Activated effector memory CD4-positive, alpha-beta T cell treated with anti-CD3 and anti-CD28 coated beads, Interleukin-2, amount 50 U/mL, for 16 hours (primary cell): ENCODE data around the gene TICAM1.
"Not testable (repeated sequence)": the region's sequence is repeated elsewhere in the genome, so short reads cannot be mapped to it uniquely, and the experiment has no call there.

ENCODE experiments used
- DNase-seq: peaks from one replicate; pipeline ENCODE4 v3.0.0-alpha.2; 2020

TICAM1 gene

DNA sequence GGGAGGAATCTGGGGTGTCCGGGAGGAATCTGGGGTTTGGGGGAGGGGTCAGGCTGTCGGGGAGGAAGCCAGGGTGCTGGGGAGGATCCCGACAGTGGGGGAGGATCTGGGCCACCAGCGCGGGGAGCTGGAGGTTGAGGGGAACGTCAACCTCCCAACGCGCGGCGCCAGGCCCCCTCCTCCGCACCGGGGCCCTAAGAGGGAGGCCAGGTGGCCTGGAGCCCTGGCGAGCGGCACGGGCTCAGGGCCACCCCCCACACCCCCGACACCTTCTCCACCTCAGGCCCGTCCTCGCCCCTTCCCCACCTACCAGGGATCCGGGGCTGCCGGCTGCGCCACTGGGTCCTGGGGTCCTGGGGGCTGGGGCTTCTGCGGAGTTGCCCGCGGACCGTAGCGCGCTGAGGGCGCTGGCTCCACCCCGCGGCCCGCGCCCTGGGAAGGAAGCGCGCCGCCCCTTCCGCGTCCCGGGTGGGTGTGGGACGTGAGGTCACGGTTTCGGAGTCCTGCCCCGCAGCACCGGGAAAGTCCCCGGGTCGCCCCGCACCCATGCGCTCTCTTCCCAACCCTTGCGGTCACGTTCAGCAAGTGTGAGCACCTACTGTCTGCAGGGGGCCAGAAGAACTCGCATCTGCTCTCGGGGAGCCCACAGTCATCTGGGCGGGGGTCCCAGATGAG, at the start of gene TICAM1:
Gene TICAM1 (minus strand): TSS at position 409 of the 675 bp plus-strand sequence. CDS start 13,335 bp downstream, outside the sequence.
- peak; percentile 94 for DNase-seq

DNA sequence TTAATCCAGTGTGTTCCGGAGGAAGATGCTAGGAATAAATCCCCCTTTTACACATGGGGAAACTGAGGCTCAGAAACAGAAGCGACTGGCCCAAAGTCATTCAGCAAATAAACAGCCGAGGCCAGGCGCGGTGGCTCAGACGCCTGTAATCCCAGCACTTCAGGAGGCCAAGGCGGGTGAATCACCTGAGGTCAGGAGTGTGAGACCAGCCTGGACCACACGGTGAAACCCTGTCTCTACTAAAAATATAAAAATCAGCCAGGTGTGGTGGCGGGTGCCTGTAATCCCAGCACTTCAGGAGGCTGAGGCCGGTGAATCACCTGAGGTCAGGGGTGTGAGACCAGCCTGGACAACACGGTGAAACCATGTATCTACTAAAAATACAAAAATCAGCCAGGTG, 47.5 kb upstream of the TICAM1 start:
- no peak for DNase-seq

DNA sequence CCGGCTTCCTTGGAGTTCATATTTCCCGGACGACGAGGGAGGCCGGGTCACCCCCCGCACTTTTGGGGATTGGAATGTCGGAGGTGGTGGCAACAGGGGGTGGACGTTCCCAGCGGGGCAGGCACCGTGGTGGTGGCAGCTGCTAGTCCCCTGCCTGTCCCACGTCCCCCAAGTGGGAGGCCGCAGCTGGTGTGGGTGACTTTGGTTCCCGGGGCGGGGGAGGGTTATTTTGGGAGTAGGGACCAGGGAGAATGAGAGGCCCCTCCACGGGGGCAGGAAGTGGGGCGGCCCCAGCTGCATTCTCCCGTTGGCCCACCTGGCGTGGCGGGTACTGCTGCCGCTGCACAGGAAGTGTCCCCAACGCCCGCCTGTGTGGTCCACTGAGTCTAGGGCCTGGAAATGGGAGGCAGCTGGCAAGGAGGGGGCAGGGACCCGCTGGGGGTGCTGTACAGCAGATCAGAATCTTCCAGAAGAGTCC, 47.0 kb upstream of the TICAM1 start:
- DNase-seq, result no peak

DNA sequence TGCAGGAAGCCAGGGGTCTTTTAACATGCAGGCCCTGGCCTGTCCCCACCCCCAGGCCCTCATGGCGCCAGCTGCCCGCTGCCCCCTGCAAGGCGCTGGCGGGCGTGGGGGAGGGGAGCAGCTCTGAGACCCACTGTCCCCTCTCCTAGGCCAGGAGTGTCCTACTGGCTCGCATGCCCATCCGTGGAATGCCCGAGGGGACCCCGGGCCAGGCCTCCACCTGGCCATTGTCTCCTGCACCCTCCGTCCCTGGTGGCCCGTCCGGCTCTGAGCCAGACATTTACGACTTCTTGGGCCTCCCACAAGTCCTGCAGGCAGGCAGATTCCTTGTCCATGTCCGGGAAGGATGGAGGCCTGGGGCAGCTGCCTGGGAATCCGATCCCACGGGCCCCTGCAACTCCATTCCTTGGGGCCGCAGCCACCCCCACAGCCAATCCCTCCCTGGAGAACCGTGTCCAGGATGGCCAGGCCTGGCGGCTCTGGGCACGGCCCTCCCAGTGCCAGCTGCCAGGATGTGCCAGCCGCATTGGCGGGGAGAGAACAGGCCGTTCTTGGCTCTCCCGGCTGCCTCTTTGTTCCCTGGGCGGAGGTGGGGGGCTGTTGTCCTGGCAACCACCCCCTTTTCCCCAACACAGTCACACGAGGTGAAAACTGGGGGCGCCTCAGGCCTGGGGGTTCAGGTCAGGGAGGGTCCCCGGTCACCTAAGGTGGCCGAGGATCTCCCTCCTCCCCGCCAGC, 46.4 kb upstream of the TICAM1 start:
- DNase-seq, result no peak

DNA sequence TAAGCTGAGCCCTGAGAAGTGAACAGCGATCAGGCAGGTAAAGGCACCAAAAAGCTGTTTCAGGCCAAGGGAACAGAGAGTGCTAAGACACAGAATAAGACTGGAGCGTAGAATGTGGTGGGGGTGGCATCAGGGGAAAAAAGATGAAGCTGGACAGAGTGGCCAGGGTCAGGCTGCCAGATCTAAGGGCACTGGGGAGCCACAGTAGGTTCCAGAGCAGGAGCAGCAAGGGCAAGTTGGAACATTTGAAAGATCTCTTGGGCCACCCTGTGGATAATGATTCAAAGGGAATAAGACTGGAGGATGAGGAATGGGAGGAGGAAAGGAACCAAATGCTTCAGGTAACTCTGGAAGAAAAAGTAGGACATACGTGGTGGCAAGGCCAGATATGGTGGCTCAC, 42.4 kb upstream of the TICAM1 start:
- no peak for DNase-seq

DNA sequence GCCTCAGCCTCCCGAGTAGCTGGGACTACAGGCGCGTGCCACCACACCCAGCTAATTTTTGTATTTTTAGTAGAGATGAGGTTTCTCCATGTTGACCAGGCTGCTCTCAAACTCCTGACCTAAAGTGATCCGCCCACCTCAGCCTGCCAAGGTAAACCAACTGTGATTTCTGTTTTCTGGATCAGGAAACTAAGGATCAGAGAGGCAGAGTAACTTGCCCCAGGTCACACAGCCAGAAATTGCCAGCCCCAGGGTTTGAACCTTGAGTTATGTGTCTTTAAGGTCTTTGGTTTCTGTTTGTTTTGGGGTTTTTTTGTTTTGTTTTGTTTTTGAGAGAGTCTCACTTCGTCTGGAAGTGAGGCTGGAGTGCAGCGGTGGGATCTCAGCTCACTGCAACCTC, 40.2 kb upstream of the TICAM1 start:
- no peak for DNase-seq

DNA sequence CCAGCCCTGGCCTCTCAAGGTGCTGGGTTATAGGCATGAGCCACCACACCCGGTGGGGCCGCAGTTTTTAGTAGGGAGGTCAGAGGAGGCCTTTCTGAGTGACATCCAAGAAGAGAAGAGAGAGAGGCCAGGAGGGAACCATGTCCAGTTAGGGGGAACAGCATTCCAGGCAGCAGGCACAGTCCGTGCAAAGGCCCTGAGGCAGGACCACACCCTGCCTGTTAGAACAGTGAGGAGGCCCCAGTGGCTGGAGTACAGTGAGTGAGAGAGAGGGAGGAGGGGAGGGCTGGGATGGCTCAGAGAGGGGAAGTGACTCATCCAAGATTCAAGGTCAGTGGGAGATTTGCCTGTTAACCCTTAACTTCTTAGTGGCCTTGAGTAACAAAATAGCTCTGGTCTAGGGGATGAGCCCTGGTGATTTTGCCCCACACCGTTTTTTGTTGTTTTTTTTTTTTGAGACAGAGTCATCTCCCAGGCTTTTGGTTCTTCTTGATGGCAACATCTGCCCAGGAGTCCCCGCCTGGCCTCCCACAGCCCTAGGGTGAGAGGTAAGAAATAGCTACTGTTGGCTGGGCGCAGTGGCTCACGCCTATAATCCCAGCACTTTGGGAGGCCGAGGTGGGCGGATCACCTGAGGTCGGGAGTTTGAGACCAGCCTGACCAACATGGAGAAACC, 38.7 kb upstream of the TICAM1 start:
- DNase-seq, result no peak

DNA sequence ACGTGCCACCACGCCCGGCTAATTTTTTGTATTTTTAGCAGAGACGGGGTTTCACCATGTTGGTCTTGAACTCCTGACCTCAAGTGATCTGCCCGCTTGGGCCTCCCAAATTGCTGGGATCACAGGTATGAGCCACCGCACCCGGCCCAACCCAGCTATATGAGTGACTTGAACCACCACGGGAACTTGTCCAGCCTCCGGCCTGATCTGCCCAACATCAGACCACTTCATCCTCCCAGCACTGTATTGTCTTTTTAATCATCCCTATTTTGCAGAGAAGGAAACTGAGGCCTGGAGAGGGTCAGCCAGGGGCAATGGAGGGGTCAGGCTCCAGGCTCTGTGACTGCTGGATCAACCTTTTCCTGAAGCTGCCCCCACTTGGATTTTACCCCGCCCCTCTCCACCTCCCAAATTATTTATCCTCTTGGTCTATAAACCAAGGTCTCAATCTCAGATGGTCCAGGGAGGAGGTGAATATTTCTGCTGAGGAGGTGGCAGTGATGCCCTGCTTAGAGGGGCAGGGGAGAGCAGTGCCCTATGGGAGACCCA, 36.8 kb upstream of the TICAM1 start:
- no peak for DNase-seq

DNA sequence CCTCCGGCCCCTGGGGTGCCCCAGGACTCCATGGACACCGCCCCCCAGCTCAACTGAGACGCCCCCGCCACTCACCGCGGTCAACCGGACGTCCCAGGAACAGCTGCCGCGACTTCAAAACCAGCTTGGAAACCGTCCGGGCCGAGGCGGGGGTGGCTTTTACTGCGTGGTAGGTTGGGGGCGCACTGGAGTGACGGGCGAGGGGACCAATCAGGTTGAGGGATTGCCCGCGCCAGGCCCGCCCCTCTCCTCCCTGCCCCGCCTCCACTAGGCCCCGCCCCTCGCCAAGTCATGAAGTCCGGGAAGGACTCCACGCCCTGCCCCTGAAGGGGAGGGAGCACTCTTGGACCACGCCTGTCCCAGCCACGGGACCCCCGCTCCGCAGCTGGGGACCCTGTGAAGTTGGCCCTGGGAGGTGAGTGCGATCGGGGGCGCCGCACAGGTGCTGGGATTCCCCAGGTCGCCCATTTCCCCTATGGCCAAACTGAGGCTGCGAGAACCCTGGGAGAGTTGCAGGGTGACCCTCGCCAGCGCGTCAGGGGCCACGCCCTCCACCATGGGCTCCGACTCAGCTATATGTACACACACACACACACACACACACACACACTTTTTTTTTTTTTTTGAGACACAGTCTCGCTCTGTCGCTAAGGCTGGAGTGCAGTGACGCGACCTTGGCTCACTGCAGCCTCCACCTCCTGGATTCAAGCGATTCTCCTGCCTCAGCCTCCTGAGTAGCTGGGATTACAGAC, 36.2 kb upstream of the TICAM1 start, which contains the start of gene PLIN3:
Gene PLIN3 (minus strand): TSS at position 134 of the 752 bp plus-strand sequence. CDS start 6,273 bp downstream, outside the sequence.
- peak; percentile 95 for DNase-seq

DNA sequence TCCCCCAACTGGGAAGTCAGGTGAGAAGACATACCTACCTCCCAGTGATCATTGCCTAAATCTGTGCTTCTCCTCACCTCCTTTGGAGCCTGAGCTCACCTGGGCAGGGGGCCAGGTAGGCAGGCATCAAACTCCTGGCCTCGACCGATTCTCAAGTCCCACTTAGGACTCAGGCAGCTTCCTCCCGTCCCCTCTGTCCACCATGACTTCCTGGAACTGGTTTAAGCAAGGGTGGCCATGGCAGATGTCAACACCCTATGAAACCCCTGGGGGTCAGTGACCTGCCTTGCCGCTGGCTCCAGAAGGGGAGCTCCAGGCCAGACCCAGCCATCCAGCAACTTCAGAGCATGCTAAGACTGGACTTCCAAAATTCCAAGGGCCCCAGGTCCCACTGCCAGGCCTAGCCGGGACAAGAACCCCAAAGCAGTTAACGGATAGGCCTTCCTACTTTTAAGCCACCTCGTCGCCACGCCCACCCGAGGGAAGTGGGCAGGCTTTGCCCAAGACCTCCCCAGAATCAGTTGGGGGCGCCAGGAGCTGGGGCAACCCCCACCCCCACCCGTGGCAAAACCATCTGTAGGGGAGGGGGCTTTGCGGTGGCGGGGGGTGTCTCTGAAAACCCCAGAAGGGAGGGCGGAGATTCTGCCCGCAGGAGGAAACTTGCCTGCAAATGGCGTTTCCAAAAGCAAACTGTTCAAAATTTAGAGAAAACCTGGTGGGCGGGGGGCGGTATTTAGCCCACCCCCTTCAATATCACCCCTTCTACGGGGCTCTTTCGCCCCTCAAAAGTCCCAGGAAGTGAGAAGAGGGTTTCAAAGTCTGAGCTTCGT, 35.3 kb upstream of the TICAM1 start:
- DNase-seq, result peak; percentile 82

DNA sequence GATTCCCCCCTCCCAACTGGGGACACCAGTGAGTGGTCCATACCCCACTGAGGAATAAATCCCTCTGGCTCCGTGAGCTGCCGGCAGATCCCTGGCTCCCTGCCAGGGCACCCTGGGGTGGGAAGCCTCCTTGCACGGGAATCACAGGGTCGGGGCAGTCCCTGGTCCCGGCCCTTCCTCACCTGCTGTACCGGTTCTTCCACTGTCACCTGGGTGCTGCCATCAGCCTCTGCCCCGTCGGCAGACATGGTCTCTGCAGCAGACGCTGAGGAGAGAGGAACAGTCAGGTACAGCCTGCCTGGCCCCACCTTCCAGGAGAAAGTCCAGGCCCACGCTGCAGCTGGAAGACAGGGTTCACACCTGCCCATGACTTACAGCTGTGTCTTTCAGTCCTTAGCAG, 29.6 kb upstream of the TICAM1 start:
- DNase-seq, result no peak

DNA sequence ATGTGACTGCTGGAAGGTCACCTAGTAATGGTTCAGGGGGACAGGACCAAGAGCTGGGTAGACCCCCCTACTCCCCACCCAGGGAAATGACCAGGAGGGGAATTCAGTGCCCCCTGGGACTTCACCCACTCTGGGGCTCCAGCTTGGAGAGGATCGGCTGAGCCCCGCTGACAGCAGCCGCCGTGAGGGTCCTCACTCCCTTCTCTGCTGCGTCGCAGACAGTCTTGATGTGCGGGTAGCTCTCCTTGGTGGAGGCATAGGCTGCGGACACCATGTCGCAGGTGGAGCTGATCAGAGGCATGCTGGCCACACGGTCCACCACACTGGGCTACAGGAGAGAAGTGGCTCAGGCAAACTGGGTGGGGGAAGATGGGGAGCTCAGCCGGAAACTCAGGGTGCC, 28.2 kb upstream of the TICAM1 start:
- no peak for DNase-seq

DNA sequence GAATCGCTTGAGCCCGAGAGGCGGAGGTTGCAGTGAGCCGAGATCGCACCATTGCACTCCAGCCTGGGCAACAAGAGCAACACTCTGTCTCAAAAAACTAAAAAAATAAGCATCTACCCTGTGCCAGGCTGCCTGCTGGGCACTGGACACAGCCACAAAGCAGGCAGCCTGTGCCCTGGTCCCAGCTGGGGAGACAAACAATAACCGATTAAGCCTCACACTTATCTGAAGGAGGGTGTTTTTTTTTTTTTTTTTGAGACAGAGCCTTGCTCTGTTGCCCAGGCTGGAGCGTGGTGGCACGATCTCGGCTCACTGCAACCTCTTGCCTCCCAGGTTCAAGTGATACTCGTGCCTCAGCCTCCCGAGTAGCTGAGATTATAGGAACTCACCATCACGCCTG, 25.0 kb upstream of the TICAM1 start:
- DNase-seq, result not testable (repeated sequence)

DNA sequence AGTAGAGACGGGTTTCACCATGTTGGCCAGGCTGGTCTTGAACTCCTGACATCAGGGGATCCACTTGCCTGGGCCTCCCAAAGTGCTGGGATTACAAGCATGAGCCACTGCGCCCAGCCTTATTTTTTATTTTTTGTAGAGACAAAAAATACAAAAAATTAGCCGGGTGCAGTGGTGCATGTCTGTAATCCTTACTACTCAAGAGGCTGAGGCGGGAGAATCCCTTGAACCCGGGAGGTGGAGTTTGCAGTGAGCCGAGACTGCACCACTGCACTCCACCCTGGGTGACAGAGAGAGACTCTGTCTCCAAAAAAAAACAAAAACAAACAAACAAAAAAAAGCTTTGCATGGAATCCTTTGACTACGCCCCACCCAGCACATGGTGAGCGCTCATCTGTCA, 22.0 kb upstream of the TICAM1 start:
- not testable (repeated sequence) for DNase-seq

DNA sequence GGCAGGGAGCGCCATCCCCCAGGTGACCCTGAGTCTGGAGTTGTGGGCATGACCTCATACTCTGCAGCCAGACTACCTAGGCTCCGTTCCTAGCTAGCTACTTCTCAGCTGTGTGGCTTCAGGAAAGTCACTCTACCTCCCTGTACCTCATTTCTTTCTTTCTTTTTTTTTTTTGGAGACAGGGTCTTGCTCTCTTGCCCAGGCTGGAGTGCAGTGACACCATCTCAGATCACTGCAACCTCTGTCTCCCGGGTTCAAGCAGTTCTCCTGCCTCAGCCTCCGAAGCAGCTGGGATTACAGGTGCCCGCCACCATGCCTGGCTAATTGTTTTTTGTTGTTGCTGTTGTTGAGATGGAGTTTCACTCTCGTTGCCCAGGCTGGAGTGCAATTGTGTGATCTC, 21.0 kb upstream of the TICAM1 start:
- DNase-seq, result no peak

DNA sequence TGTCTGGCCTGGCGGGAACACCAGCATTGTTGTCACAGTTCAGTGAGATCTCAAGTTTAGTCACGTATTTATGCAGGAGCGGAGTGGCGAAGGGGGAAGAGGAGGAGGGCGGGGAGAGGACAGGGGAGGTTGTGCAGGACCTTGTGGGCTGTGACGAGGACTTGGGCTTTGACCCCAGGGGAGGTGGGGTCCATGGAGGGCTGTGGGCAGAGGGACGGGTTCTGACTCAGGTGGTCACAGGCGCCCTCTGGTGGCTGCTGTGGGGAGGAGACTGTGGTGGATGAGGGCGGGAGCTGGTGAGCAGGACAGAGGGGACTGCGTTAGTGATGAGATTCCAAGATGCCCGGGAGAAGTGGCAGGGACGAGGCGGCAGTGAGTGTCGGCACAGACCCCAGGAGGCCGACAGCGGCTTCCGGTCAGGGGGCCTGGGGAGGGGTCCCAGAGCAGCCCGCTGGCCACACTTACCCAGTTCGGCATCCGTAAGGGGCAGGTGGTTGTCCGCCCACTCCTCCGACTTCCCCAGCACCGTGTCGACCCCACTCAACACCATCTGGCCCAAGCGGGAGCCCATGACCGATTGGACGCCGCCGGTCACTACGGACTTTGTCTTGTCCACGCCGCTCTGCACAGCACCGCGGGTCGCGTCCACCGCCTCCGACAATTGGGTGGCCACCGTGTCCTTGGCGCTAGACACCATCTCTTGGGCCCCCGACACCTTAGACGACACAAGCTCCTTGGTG, 20.2 kb upstream of the TICAM1 start:
- DNase-seq, result peak; percentile 91

DNA sequence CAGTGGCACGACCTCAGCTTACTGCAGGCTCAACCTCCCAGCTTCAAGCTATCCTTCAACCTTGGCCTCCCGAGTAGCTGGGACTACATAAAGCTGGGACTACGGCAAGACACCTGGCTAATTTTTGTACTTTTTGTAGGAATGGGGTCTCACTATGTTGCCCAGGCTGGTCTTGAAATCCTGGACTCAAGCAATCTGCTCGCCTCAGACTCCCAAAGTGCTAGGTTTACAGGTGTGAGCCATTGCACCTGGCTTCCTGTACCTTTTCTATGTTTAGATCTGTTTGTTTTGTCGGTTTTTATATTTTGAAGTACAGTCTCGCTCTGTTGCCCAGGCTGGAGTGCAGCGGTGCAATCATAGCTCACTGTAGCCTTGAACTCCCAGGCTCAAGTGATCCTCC, 17.5 kb upstream of the TICAM1 start:
- DNase-seq, result no peak

DNA sequence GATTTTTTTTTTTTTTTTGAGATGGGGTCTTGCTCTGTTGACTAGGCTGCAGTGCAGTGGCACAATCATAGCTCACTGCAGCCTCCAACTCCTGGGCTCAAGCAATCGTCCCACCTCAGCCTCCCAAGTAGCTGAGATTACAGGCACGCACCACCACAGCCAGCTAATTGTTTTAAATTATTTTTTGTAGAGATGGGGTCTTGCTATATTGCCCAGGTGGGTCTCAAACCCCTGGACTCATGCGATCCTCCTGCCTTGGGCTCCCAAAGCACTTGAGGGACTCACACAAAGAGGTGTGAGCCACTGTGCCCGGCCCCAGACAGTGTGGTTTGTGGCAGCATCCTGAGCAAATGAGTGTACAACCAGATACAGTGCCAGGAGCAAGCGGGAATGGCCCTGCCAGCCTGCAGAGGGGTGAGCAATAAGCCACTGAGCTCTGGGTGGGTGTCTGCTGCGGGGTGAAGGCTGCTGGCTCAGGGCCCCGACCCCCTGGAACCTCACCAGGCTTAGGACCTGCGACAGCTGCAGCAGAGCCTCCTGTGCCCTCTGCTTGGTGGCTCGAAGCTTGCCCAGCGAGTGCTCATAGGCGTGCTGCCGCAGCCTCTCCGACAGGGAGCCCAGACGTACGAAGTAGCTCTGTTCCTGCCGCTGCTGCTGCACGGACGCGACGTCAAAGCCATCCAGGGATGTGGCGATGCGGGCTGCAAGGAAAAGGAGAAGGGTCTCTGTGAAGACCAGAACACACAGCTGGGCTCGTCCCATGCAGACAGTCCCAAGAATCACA, 15.9 kb upstream of the TICAM1 start:
- no peak for DNase-seq

DNA sequence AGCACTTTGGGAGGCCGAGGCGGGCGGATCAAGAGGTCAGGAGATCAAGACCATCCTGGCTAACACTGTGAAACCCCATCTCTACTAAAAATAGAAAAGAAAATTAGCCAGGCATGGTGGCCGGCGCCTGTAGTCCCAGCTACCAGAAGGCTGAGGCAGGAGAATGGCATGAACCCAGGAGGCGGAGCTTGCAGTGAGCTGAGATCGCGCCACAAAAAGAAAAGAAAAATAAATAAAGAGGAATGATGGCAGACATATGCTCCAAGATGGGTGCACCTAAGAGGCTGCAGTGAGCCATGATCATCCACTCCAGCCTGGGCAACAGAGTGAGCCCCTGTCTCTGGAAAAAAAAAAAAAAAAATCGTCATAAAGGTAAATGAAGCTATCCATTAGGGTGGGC, 14.5 kb upstream of the TICAM1 start:
- DNase-seq, result not testable (repeated sequence)
